KBM-7 (cell line): ENCODE data around the gene HPS6.

Source experiments
- DNase-seq: peaks from one replicate; pipeline ENCODE4 v3.0.0-alpha.2; 2015
- in situ Hi-C: fragments of 300-500 bp; cut with MboI; formaldehyde crosslinking; loops from 2 replicates; pipeline ENCODE4 v1.14.3; 2020; ENCODE audit warnings: low sequenced_read_pairs, low pct_unique_long_range_greater_than_20kb, mixed read lengths

Gene HPS6

GRCh38 chr10:102067091-102067916, 2.2 kb downstream of the HPS6 start:
- in situ Hi-C loops, result no loop called here
- no peak for DNase-seq

DNA sequence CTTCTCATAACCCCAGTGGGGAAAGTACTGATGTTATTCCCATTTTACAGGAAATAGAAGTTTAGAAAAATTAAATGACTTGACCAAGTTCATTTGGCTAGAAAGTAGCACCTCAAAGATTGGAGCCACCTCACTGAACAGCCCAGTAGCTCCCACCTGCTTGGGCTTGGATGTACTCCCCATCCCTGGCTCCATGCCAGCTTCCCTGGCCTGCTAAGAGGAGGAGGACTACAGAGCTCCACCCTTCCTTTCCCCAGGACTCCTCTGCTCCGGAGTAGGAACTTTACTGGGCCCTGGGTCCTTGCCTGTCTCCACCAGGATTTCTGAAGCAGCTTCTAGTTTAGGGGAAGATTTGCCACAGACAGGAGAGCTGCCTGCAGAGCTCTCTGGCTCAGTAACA, 3.1 kb downstream of the HPS6 start:
- DNase-seq, result no peak

DNA sequence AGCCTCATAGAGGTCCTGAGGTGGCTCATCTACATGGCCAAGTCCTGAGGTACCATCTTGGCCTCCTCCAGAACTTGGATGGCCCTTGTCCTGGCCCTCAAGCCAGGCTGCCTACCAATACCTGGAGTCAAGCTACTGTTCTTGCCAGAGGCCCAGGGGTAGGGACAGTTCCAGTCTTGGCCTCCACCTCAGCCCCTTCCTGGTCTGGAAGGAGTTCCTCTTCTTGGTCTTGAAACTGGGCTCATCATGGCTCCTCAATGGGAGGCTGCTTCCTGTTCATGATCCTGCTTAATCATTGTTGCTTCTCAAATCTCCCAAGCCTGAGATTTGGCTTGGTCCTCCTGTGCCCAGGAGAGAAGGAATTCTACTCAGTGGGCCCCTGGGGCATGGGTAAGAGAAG, 3.9 kb downstream of the HPS6 start:
- peak; percentile 37 for DNase-seq
- in situ Hi-C loops, result no loop called here

More for the DNA sequence above, 3.1 kb downstream of the HPS6 start:
- in situ Hi-C loops, result no loop called here

- DNase-seq, result peak; percentile 90
- in situ Hi-C loops, result no loop called here
Observed at GRCh38 chr10:102072673-102073527, 7.8 kb downstream of the HPS6 start.

DNA sequence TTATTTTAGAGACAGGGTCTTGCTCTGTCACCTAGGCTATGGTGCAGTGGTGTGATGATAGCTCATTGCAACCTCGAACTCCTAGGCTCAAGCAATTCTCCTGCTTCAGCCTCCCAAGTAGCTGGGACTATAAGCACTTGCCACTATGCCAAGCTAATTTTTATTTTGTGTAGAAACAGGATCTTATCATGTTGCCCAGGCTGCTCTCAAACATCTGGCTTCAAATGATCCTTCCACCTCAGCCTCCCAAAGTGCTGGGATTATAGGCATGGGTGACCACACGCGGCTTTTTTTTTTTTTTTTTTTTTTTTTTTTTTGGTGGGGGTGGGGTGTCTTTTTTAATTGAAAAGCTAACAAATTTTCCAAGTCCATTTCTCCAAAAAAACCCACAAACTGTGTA, 18.4 kb downstream of the HPS6 start:
- in situ Hi-C loops, result no loop called here
- DNase-seq, result no peak

- no peak for DNase-seq
- in situ Hi-C loops, result no loop called here
Observed at GRCh38 chr10:102085336-102085735, 20.2 kb downstream of the HPS6 start.

- no peak for DNase-seq
- in situ Hi-C loops, result no loop called here
Observed at GRCh38 chr10:102086196-102086595, 21.0 kb downstream of the HPS6 start.

DNA sequence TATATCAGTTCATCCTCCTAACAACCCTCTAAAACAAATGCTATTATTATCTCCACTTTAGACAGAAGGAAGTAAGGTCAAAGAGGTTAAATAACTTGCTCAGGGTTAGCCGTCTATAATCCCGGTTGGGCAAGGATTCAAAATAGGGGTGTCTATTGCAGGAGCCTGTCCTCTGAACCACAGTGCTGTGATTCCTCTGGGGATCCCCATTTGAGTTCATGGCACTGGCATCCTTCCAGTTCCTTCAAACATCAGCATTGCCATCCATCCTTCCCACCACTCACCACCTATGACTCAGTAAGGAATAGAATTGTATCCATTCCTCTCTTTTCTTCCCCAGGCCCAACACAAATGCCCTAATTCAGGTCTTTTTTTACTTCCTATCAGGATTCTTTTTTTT, 25.6 kb downstream of the HPS6 start:
- in situ Hi-C loops, result no loop called here
- DNase-seq, result no peak

- DNase-seq, result no peak
- in situ Hi-C loops, result no loop called here
Observed at GRCh38 chr10:102096449-102096848, 31.3 kb downstream of the HPS6 start.

DNA sequence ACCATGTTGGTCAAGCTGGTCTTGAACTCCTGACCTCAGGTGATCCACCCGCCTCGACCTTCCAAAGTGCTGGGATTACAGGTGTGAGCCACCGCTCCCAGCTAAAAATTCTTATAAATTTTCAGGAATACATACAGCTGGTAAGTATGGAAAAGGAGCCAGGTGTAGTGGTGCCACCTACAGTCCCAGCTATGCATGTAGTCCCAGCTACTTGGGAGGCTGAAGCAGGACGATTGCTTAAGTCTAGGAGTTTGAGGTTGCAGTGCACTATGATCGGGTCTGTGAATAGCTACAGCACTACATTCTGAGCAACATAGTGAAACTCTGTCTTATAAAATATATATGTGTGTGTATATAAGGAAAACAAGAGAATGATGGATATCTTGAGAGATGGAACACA, 36.0 kb downstream of the HPS6 start:
- no peak for DNase-seq
- in situ Hi-C loops, result no loop called here

DNA sequence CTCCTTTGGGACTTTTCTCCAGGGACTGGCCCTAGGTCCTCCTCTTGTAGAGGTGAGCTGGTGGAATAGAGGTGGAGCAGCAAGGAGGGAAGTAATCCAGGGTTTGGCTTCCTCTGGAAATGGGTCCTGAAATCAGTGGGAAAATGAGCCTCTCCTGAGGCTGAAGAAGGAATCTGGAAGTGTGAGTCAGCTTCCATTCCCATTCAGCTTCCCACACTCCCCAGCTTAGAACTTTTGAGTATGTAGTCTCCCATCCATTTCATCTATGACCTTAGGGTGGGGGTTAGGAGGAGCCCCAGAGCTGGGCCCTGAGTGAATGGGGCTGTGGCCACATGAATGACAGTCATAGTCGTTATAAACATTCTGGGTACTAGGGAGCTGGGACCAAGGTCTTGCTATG, 37.3 kb downstream of the HPS6 start:
- in situ Hi-C loops, result no loop called here
- DNase-seq, result no peak

DNA sequence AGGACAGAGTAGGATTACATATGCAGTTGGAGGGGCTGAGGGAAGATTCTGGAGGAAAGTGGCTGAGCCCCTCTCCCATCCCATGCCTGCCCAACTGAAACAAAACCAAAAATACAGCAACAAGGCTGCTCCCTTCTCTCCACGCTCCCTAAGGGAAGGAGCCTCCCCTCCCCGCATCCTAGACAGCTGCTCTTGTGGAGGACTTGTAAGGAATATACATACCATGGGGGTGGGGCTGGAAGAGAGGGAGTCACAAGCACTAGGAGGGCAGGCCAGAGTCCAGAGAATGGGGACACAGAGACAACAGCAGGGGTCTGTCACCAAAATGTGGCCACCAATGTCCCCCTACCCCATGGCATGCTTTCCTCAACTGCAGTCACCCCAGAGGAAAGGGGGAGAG, 41.8 kb downstream of the HPS6 start:
- no peak for DNase-seq
- in situ Hi-C loops, result no loop called here

- in situ Hi-C loops, result no loop called here
- DNase-seq, result no peak
Observed at GRCh38 chr10:102109166-102110116, 44.3 kb downstream of the HPS6 start.

DNA sequence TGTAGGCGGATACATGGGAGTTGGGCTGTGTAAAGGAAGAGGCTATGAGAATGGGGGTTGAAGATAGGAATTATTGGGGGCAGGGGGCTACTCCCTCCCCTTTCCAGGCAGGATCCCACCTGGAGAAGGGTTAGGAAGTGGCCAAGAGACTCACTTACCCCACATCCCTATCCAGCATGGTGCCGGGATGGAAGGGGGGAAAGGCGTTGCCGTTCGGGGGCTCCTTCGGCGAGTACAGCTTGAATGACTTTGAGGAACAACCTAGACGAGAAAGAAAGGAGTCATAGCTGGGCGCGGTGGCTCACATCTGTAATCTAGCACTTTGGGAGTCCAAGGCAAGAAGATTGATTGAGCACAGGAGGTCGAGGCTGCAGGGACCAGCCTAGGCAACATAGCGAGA, 46.1 kb downstream of the HPS6 start:
- no peak for DNase-seq
- in situ Hi-C loops, result no loop called here

DNA sequence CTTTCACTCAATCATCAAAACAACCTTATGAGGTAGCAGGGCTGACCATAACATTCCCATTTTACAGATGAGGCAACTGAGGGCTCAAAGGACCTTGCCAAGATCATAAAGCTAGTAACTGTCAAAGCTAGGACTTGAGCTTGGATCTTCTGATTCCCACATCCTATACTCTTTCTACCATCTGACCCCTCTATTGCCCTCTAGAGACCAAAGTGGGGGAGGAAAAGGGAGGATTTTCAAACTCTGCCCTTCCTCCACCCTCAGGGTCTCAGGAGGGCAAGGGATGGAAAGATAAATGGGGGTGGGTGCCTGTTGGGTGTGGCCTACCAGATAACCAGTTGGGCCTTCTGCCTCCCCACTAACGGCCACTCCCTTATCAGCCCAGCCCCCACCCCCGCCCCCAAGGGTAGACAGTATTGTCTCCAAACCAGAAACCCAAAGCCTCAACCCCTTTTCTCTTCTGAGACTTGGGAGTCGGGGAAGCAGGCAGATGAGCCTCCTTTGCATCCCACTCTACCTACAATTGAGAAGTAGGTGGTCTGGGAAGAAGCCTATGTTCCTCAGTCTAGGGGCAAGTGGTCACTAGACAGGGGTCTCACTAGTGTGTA, 47.2 kb downstream of the HPS6 start:
- DNase-seq, result peak; percentile 65

DNA sequence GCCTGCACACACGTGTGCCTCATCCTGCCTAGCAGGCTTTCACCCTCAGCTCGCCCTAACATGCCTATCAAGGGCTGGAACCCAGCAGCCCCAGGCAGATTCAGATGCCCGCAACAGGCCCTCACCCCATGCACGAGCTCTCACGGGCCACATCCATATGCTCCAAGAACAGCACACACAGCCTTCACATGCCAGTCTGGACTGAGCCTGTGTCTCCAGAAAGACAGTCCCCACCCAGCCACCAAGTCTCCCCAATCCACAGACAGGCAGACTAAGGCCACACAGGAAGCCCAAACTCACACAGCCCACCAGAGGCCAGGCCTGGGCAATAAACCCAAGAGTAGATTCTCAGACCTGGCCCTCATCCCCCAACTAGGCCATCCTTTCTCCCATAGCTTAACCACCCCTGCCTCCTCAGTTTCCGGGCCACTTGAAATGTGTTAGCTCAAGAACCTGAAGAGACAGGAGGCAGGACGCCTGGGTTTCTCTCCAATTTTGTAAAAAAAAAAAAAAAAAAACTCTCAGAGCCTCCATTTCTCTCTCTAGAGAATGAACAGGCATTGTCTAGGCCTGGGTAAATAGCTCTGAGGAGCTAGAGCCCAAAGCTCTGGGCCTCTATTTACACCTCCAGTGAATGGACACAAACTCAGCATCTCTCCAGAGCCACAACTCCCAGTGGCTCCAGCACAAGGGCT, 48.3 kb downstream of the HPS6 start:
- DNase-seq, result no peak
- in situ Hi-C loops, result no loop called here

More for the DNA sequence above, 47.2 kb downstream of the HPS6 start:
- in situ Hi-C loops, result no loop called here

- in situ Hi-C loops, result no loop called here
- peak; percentile 33 for DNase-seq
Observed at GRCh38 chr10:102113956-102114857, 49.1 kb downstream of the HPS6 start.
